ENCODE measurements around the gene VRK2. TPM values are rescaled to one million over a fixed set of nuclear protein-coding genes. Genes with fewer than 3 reads are reported as not detected.

The VRK2 gene
- total RNA-seq, 1 experiment from 2014 or later: 42.8 TPM

DNA sequence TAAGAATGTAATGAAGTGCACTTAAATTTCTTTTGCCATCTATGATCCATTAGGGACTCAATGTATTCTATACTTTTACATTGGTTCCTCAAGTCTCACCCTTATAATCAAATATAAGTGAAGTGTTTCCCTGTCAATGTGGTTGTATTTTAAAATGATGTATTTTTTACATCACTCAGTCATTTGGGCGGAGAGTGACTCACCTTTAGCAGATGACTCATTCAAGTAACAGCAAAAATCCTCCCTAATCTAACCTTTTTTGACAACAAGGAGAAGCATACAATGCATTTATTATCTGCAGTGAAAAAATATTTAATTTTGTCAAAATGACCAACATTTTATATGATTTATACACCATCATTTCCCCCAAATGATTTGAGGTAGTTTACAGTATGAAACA, 100.1 kb downstream of the VRK2 start:
- Histone ChIP-seq H3K79me2 (ENCODE audit: low read depth) (no peaks in the 10 kb centered on the region), H3K36me3 (ENCODE audit: low read depth) (peaks cover 18% of the 10 kb centered on the region), H3K4me3 (no peak overlapping the region), H3K4me2 (no peak overlapping the region; the same call in 1 of the 2 replicates), H3F3A (ENCODE audit: insufficient read depth, low read depth) (peaks cover 21% of the 10 kb centered on the region), H2AFZ (no peak overlapping the region), H3K9me3 (ENCODE audit: insufficient read depth, low read depth) (no peaks in the 10 kb centered on the region), H4K20me1 (ENCODE audit: insufficient read depth) (no peaks in the 10 kb centered on the region), H3K4me1 (replicated peaks; ENCODE audit: insufficient read depth) (peaks cover 13% of the 10 kb centered on the region), H3K27ac (peak overlapping the region; percentile 27; the same call in 1 of the 2 replicates), H3K27me3 (ENCODE audit: insufficient read depth, low read depth) (no peaks in the 10 kb centered on the region), H3K9me2 (ENCODE audit: insufficient read depth) (no peaks in the 10 kb centered on the region; the same call in 1 of the 2 replicates)
- intact Hi-C loops (cut with micrococcal nuclease; ENCODE audit: unreplicated experiment): no loop called here
- no TSS peak for BruUV-seq (replicated peaks)
- ChIA-PET POLR2A (ENCODE audit: unreplicated experiment) (no interaction called here), CTCF (interaction anchor here (0.6 kb wide), 1 partner anchor 360 kb away, joined by 3 read pairs; no protein-coding TSS in a partner anchor)
- peak in 1 of 2 experiments; percentile 55 for DNase-seq
- TF ChIP-seq CTCF (conservative IDR thresholded peaks at IDR 0.05) (no peak), EZH2 (IDR thresholded peaks at IDR 0.05; ENCODE audit: low read depth) (no peak)

GRCh38 chr2:58155160-58155778, 108.7 kb downstream of the VRK2 start:
- peaks cover 28% of the 10 kb centered on the region; the same call in 1 of the 2 replicates for H3K36me3 ChIP-seq (ENCODE audit: low read depth)
- no peak overlapping the region for H3K4me2 ChIP-seq
- no peak overlapping the region for H3K4me3 ChIP-seq
- CTCF ChIA-PET: interaction anchor here (0.6 kb wide), 1 partner anchor 257 kb away, joined by 10 read pairs; no protein-coding TSS in a partner anchor
- H3K27me3 ChIP-seq (ENCODE audit: insufficient read depth, low read depth): no peaks in the 10 kb centered on the region
- H3K9me2 ChIP-seq (ENCODE audit: insufficient read depth): no peaks in the 10 kb centered on the region
- H3K27ac ChIP-seq: no peak overlapping the region
- H4K20me1 ChIP-seq (ENCODE audit: insufficient read depth): no peaks in the 10 kb centered on the region
- no peak for DNase-seq
- H2AFZ ChIP-seq: no peak overlapping the region
- TF ChIP-seq CTCF (conservative IDR thresholded peaks at IDR 0.05) (no peak), EZH2 (IDR thresholded peaks at IDR 0.05; ENCODE audit: low read depth) (no peak)
- no peaks in the 10 kb centered on the region; the same call in 1 of the 2 replicates for H3F3A ChIP-seq (ENCODE audit: insufficient read depth, low read depth)
- intact Hi-C loops (cut with micrococcal nuclease; ENCODE audit: unreplicated experiment): no loop called here
- no peaks in the 10 kb centered on the region for H3K9me3 ChIP-seq (ENCODE audit: insufficient read depth, low read depth)
- POLR2A ChIA-PET (ENCODE audit: unreplicated experiment): no interaction called here
- H3K4me1 ChIP-seq (replicated peaks; ENCODE audit: insufficient read depth): no peaks in the 10 kb centered on the region
- no TSS peak for BruUV-seq (replicated peaks)
- H3K79me2 ChIP-seq (ENCODE audit: low read depth): no peaks in the 10 kb centered on the region

DNA sequence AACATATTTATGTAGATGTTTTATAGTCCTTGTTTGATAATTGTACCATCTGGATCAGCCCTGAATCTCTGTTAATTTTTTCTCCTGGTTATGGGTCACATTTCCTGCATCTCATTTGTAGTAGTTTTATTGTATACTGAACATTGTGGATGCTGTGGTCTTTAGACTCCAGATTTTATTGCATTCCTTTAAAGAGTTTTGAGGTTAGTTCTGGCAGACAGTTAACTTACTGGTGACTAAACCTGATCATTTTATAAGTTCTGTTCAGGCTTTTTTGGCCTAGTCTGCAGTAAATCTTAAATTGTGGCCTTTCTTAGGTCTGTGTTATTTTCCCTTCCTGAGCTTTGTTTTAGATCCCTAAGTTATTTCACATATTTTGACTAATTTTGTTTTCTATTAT, 110.2 kb downstream of the VRK2 start:
- Histone ChIP-seq H4K20me1 (ENCODE audit: insufficient read depth) (no peaks in the 10 kb centered on the region), H3F3A (ENCODE audit: insufficient read depth, low read depth) (no peaks in the 10 kb centered on the region; the same call in 1 of the 2 replicates), H3K4me3 (no peak overlapping the region), H3K79me2 (ENCODE audit: low read depth) (no peaks in the 10 kb centered on the region), H3K4me2 (no peak overlapping the region), H3K36me3 (ENCODE audit: low read depth) (peaks cover 34% of the 10 kb centered on the region; the same call in 1 of the 2 replicates), H3K27me3 (ENCODE audit: insufficient read depth, low read depth) (no peaks in the 10 kb centered on the region), H3K27ac (no peak overlapping the region), H3K4me1 (replicated peaks; ENCODE audit: insufficient read depth) (no peaks in the 10 kb centered on the region), H2AFZ (no peak overlapping the region), H3K9me2 (ENCODE audit: insufficient read depth) (no peaks in the 10 kb centered on the region), H3K9me3 (ENCODE audit: insufficient read depth, low read depth) (no peaks in the 10 kb centered on the region)
- intact Hi-C loops (cut with micrococcal nuclease; ENCODE audit: unreplicated experiment): no loop called here
- BruUV-seq (replicated peaks): no TSS peak
- DNase-seq: no peak
- ChIA-PET CTCF (no interaction called here), POLR2A (ENCODE audit: unreplicated experiment) (no interaction called here)
- no peak for TF ChIP-seq EZH2 (IDR thresholded peaks at IDR 0.05; ENCODE audit: low read depth)
- no peak for TF ChIP-seq CTCF (conservative IDR thresholded peaks at IDR 0.05)

Data from PC-9 (cell line).